Cardiac muscle cell (in vitro differentiated cells and primary cell): ENCODE data around the gene ALB. TPM values are rescaled to one million over a fixed set of nuclear protein-coding genes. Genes with fewer than 3 reads are reported as not detected.
"Not testable (repeated sequence)": the region's sequence is repeated elsewhere in the genome, so short reads cannot be mapped to it uniquely, and the experiment has no call there.

Source experiments
- DNase-seq, 2 donors: peaks; one replicate each; pipeline versions ENCODE4 v3.0.0 to v3.0.0-alpha.2; 2010 to 2017; ENCODE audit warnings: low read depth in 1 of 2, low spot score in 1 of 2
- H3K27ac ChIP-seq: fragments of 200-600 bp; sonication (generic); 2 replicates; pipeline ENCODE4 v1.5.1; 2016
- H3K27me3 ChIP-seq: fragments of 200-600 bp; sonication (generic); 2 replicates; pipeline ENCODE4 v1.6.0; 2016; ENCODE audit warnings: control low read depth
- H3K36me3 ChIP-seq: fragments of 200-600 bp; sonication (generic); 2 replicates; pipeline ENCODE4 v1.5.1; 2016; ENCODE audit warnings: control low read depth
- H3K4me1 ChIP-seq: fragments of 200-600 bp; sonication (generic); 2 replicates; pipeline ENCODE4 v1.8.1; 2017; ENCODE audit warnings: low read depth, mild to moderate bottlenecking, mixed run types
- H3K4me3 ChIP-seq: fragments of 200-600 bp; sonication (generic); 2 replicates; pipeline ENCODE4 v1.5.1; 2016; ENCODE audit warnings: mild to moderate bottlenecking
- H3K9me3 ChIP-seq: fragments of 200-600 bp; sonication (generic); 2 replicates; pipeline ENCODE4 v1.5.1; 2017; ENCODE audit warnings: low read depth, mild to moderate bottlenecking, control low read depth
- polyA plus RNA-seq: library from polyadenylated mRNA; unstranded; fragments of >200 nt; fragmentation: Nextera tagmentation; extraction: Ambion mirVana; gene quantifications from 2 replicates; pipeline ENCODE4 v1.2.1, GENCODE V29; 2016
- total RNA-seq: library from RNA; depleted of rRNA; stranded (reverse); fragments of >200 nt; gene quantifications from 2 replicates; pipeline ENCODE4 v1.2.3, GENCODE V29; 2016
- TF ChIP-seq, protein P1 (sequence below): IDR thresholded peaks from 2 replicates; pipeline ENCODE4 v1.5.1; 2012; ENCODE audit warnings: low read depth, mild to moderate bottlenecking, low read length

ALB gene
- total and polyA plus RNA-seq, 2 experiments from 2014 or later, result 1.5 to 5.4 TPM

DNA sequence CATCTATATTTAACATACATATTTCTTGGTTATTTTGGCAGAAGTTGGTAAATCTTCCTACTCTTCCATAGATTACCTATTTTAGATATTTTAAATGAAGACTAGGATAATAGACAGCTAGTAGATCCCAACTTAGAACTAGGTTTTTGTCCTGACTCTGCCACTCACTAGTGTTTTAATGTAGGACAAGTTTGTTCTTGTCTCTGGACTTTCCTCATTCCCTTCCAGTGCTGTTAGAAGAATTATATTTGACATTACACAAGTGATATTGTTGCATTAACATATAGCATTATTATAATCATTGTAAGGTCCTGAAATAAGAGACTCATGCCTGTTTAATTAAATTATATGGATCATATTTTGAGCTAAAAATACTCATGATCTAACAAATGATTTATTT is 24.1 kb upstream of the ALB start:
- Histone ChIP-seq H3K27me3 (no peaks in the 10 kb centered on the region), H3K4me3 (no peak overlapping the region), H3K9me3 (no peaks in the 10 kb centered on the region), H3K4me1 (no peaks in the 10 kb centered on the region), H3K27ac (no peak overlapping the region), H3K36me3 (no peaks in the 10 kb centered on the region)
- no peak for DNase-seq
- TF ChIP-seq, protein P1, sequence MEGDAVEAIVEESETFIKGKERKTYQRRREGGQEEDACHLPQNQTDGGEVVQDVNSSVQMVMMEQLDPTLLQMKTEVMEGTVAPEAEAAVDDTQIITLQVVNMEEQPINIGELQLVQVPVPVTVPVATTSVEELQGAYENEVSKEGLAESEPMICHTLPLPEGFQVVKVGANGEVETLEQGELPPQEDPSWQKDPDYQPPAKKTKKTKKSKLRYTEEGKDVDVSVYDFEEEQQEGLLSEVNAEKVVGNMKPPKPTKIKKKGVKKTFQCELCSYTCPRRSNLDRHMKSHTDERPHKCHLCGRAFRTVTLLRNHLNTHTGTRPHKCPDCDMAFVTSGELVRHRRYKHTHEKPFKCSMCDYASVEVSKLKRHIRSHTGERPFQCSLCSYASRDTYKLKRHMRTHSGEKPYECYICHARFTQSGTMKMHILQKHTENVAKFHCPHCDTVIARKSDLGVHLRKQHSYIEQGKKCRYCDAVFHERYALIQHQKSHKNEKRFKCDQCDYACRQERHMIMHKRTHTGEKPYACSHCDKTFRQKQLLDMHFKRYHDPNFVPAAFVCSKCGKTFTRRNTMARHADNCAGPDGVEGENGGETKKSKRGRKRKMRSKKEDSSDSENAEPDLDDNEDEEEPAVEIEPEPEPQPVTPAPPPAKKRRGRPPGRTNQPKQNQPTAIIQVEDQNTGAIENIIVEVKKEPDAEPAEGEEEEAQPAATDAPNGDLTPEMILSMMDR, result no peak

DNA sequence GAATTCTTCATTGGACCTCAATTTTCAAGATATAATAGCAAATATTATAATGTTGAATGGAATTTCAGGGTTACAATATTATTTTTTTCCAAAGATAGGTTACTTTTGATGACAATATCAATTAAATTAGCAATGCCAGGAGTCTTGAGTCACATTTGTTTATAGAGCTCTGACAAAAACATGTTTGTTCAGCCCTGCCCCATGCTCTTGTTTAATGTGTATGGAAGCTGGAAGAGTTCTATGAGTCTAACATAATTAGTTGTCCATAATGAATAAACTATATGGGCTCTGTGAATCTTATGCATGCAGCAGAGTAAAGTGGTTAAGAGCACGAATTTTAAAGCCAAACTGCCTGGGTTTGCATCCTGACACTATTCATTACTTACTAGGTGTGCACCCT is 22.9 kb upstream of the ALB start:
- Histone ChIP-seq H3K27me3 (no peaks in the 10 kb centered on the region), H3K27ac (no peak overlapping the region), H3K36me3 (no peaks in the 10 kb centered on the region), H3K4me1 (no peaks in the 10 kb centered on the region), H3K4me3 (no peak overlapping the region), H3K9me3 (no peaks in the 10 kb centered on the region)
- DNase-seq, result no peak
- TF ChIP-seq, protein P1, result no peak

DNA sequence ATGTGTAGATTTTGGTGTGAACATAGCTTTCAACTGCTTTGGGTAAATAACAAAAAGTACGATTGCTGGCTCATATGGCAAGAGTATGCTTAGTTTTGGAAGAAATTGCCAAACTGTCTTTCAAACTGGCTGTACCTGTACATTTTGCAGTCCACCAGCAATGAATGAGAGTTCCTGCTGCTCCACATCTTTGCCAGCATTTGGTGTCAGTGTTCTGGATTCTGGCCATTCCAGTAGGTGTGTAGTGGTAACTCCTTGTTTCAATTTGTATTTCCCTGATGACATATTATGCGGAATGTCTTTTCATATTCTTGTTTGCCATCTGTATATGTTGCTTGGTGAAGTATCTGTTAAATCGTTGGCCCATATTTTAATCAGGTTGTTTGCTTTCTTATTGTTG is 20.6 kb upstream of the ALB start:
- H3K9me3 ChIP-seq, result no peaks in the 10 kb centered on the region
- TF ChIP-seq, protein P1, result no peak
- DNase-seq, result no peak
- no peaks in the 10 kb centered on the region for H3K27me3 ChIP-seq
- no peak overlapping the region for H3K4me3 ChIP-seq
- H3K36me3 ChIP-seq, result no peaks in the 10 kb centered on the region
- H3K27ac ChIP-seq, result no peak overlapping the region
- no peaks in the 10 kb centered on the region for H3K4me1 ChIP-seq

DNA sequence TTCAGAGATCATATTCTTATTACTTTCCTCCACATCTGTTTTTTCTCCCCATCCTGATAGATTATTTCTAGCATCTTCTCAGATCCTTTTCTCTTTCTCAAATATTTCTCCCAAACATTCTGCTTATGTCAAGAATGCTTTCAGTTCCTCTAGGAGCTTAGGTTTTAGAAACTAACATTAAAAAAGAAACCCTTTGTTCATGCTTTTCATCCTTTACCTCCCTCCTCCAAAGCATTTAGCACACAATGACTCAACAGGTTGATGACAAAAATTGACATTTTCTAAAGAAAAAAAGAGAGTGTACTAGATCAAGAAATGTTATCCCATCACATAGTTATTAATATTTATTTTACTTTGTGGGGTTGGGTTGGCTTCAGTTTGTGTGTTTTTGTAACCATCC is 16.5 kb upstream of the ALB start:
- Histone ChIP-seq H3K36me3 (no peaks in the 10 kb centered on the region), H3K4me3 (no peak overlapping the region), H3K4me1 (no peaks in the 10 kb centered on the region), H3K27ac (no peak overlapping the region), H3K27me3 (no peaks in the 10 kb centered on the region), H3K9me3 (no peaks in the 10 kb centered on the region)
- TF ChIP-seq, protein P1, result no peak
- DNase-seq, result no peak

DNA sequence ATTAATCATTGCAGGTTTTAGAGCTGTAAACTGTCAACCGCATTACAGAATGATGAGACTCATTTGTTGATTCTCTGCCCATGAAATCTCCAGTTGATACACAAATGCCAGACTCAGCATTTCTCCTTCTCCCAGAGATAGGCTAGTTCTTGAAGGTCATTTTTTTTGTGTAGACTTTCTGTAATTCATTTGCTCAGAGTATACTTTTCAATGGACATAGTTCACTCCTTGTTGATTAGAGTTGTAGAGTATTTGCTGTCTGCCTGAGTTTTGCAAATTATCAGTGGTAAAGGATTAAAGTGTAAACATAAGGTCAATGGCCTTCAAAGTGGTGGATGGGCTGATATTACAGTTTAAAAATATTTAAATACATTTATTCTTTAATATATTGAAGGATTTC is 15.2 kb upstream of the ALB start:
- no peaks in the 10 kb centered on the region for H3K4me1 ChIP-seq
- TF ChIP-seq, protein P1, result no peak
- H3K36me3 ChIP-seq, result no peaks in the 10 kb centered on the region
- no peak overlapping the region for H3K4me3 ChIP-seq
- H3K27ac ChIP-seq, result no peak overlapping the region
- DNase-seq, result no peak
- no peaks in the 10 kb centered on the region for H3K9me3 ChIP-seq
- no peaks in the 10 kb centered on the region for H3K27me3 ChIP-seq

DNA sequence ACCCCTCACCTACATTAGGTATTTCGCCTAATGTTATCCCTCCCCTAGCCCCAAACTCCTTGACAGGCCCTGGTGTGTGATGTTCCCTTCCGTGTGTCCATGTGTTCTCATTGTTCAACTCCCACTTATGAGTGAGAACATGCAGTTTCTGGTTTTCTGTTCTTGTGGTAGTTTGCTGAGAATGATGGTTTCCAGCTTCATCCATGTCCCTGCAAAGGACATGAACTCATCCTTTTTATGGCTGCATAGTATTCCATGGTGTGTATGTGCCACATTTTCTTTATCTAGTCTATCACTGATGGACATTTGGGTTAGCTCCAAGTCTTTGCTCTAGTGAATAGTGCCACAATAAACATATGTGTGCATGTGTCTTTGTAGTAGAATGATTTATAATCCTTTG is 14.4 kb upstream of the ALB start:
- H3K9me3 ChIP-seq, H3K27me3 ChIP-seq, DNase-seq, H3K36me3 ChIP-seq, H3K27ac ChIP-seq, H3K4me3 ChIP-seq, H3K4me1 ChIP-seq: not testable (repeated sequence)
